OCI-LY7 (cell line): Measurements from ENCODE around the gene PHYKPL.

Experiments
- EZH2phosphoT487 ChIP-seq: fragments of 200-600 bp; sonication (generic); IDR thresholded peaks from 2 replicates; pipeline ENCODE4 v1.6.1; 2018; ENCODE audit warnings: low read depth, borderline replicate concordance, mild to moderate bottlenecking, mixed run types, antibody characterized with exemption, low read length, moderate library complexity, mixed read lengths
- TF ChIP-seq, protein P1 (sequence below): fragments of 200-600 bp; sonication (generic); conservative IDR thresholded peaks from 2 replicates; pipeline ENCODE4 v1.5.1; 2014; ENCODE audit warnings: mild to moderate bottlenecking, antibody characterized with exemption, low read length, moderate library complexity, mixed read lengths

DNA sequence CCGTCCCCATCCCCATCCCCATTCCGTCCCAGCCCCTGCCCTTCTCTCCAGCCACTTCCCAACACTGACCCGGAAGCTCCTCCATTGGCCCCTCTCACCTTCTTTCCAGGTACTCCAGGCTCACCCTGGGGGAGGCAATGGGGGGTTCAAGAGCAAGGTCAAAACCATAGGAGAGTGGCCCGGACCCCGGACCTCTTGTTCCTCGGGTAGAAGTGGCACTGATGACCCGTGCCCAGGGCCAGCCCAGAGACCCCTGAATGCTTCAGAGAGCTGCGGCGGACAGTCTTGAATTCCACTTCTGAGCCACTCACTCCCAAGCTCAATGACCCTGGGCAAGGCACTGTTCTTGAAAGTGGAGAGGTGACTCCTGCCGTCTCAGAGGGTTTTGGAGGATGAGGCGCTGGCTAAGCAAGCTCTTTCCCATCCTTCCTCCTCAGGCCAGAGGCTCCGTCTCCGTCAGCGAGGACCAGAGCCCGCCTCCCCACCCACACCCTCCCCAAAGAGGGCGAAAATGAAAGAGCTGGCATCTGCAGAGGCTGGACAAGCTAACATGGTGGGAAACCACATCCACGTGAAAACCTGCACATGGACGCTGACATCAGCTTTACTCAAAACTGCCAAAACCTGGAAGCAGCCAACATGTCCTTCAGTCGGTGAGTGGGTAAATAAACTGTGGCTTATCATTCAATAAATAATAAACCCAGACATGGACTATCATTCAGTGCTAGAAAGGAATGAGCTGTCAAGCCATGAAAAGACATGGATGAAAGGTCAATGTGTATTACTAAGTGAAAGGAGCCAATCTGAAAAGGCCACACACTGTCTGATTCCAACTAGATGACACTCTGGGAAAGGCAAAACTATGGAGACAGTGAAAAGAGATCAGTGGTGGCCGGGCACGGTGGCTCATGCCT is 27.3 kb upstream of the PHYKPL start:
- TF ChIP-seq, protein P1, sequence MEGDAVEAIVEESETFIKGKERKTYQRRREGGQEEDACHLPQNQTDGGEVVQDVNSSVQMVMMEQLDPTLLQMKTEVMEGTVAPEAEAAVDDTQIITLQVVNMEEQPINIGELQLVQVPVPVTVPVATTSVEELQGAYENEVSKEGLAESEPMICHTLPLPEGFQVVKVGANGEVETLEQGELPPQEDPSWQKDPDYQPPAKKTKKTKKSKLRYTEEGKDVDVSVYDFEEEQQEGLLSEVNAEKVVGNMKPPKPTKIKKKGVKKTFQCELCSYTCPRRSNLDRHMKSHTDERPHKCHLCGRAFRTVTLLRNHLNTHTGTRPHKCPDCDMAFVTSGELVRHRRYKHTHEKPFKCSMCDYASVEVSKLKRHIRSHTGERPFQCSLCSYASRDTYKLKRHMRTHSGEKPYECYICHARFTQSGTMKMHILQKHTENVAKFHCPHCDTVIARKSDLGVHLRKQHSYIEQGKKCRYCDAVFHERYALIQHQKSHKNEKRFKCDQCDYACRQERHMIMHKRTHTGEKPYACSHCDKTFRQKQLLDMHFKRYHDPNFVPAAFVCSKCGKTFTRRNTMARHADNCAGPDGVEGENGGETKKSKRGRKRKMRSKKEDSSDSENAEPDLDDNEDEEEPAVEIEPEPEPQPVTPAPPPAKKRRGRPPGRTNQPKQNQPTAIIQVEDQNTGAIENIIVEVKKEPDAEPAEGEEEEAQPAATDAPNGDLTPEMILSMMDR = no peak
- no peak for TF ChIP-seq EZH2phosphoT487
